Stimulated activated CD4-positive, alpha-beta T cell treated with anti-CD3 and anti-CD28 coated beads, Interleukin-15, amount 100 ng/mL, for 1 hour (primary cell): ENCODE data around the gene CA5A.
"Not testable (repeated sequence)": the region's sequence is repeated elsewhere in the genome, so short reads cannot be mapped to it uniquely, and the experiment has no call there.

ENCODE experiments used
- DNase-seq, 2 donors: peaks; one replicate each; pipeline ENCODE4 v3.0.0-alpha.2; 2020; ENCODE audit warnings: low read depth in 1 of 2, low spot score in 1 of 2

The CA5A gene

GRCh38 chr16:87949071-87949744 lies 12.9 kb upstream of the CA5A start:
- DNase-seq, result no peak

GRCh38 chr16:87948735-87949070 lies 12.4 kb upstream of the CA5A start:
- DNase-seq, result no peak

- DNase-seq, result no peak
Measured at GRCh38 chr16:87948119-87948545, 11.8 kb upstream of the CA5A start.

- DNase-seq, result no peak
Measured at GRCh38 chr16:87947356-87948118, 11.2 kb upstream of the CA5A start.

GRCh38 chr16:87946596-87947347 lies 10.4 kb upstream of the CA5A start:
- no peak for DNase-seq

- no peak for DNase-seq
Measured at GRCh38 chr16:87945351-87946042, 9.2 kb upstream of the CA5A start.

- no peak for DNase-seq
Measured at GRCh38 chr16:87942680-87943079, 6.4 kb upstream of the CA5A start.

- DNase-seq, result no peak
Measured at GRCh38 chr16:87939562-87940423, 3.5 kb upstream of the CA5A start.

GRCh38 chr16:87938412-87938949 lies 2.2 kb upstream of the CA5A start:
- no peak for DNase-seq

- DNase-seq, result not testable (repeated sequence)
Measured at GRCh38 chr16:87937231-87937542, 858 bp upstream of the CA5A start.

GRCh38 chr16:87936016-87936374 lies 334 bp downstream of the CA5A start:
- not testable (repeated sequence) for DNase-seq

GRCh38 chr16:87934752-87935425 lies 1.4 kb downstream of the CA5A start:
- DNase-seq, result not testable (repeated sequence)

- no peak for DNase-seq
Measured at GRCh38 chr16:87933140-87933495, 3.2 kb downstream of the CA5A start.

- not testable (repeated sequence) for DNase-seq
Measured at GRCh38 chr16:87932475-87933139, 3.7 kb downstream of the CA5A start.

- no peak for DNase-seq
Measured at GRCh38 chr16:87931504-87931903, 4.8 kb downstream of the CA5A start.

GRCh38 chr16:87930456-87930855 lies 5.9 kb downstream of the CA5A start:
- no peak for DNase-seq

- no peak for DNase-seq
Measured at GRCh38 chr16:87929986-87930385, 6.3 kb downstream of the CA5A start.

GRCh38 chr16:87927195-87927562 lies 9.2 kb downstream of the CA5A start:
- DNase-seq, result no peak
